HG03280 (cell line): ENCODE measurements around the gene ACTMAP.
"Not testable (repeated sequence)": the region's sequence is repeated elsewhere in the genome, so short reads cannot be mapped to it uniquely, and the experiment has no call there.

ENCODE experiments used
- ATAC-seq: cut with Tn5 transposase; IDR thresholded peaks from one replicate; pipeline ENCODE4 v1.9.1; 2021; ENCODE audit warnings: mild to moderate bottlenecking, moderate library complexity; ENCODE audit not compliant: unreplicated experiment

ACTMAP gene

GRCh38 chr19:40744554-40745401, 5.5 kb downstream of the ACTMAP start:
- ATAC-seq, result no peak

GRCh38 chr19:40743926-40744325, 6.4 kb downstream of the ACTMAP start:
- ATAC-seq, result no peak

- no peak for ATAC-seq
Observed at GRCh38 chr19:40742886-40743285, 7.4 kb downstream of the ACTMAP start.

GRCh38 chr19:40742477-40742876, 7.8 kb downstream of the ACTMAP start:
- ATAC-seq, result no peak

DNA sequence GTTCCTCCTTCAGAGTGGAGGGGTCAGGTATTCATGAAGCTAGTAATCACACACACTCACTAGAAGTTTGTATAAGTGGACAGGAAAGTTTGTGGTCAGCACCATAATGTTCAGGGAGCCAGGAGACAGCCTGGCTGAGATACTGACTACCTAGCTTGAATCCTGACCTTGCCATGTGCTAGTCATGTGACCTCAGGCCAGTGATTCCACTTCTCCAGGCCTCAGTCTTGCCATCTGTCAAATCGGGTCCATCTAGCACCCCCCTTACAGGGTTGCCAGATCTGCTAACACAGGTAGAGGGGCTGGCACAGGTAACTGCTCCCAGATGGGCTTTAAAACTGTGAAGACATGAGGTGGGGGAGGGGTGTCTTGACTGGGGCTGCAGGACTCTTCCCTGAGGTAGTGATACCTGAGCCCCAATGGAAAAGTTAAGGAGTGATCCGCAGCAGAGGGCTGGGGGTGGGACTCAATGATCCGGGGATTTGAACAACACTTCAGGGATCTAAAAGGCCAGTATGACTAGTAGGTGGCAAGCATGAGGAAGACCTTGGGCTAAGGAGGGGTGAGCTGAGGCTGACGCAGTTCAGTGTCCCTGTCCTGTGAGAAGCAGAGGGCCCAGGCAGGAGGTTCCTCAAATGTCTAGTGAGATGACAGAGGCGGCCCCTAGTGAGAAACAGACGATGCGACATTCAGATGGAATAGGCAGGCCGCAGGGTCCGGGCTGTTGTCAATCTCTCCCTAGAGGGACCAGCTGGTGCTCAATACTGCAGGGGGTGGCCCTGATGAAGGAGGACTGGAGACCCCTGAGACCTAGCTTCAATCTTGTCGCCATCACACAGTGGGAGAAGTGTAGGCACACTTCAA, 8.5 kb downstream of the ACTMAP start:
- ATAC-seq, result no peak

- ATAC-seq, result no peak
Observed at GRCh38 chr19:40740747-40741146, 9.5 kb downstream of the ACTMAP start.

- no peak for ATAC-seq
Observed at GRCh38 chr19:40739871-40740703, 10.2 kb downstream of the ACTMAP start.

- no peak for ATAC-seq
Observed at GRCh38 chr19:40739030-40739839, 11.0 kb downstream of the ACTMAP start.

DNA sequence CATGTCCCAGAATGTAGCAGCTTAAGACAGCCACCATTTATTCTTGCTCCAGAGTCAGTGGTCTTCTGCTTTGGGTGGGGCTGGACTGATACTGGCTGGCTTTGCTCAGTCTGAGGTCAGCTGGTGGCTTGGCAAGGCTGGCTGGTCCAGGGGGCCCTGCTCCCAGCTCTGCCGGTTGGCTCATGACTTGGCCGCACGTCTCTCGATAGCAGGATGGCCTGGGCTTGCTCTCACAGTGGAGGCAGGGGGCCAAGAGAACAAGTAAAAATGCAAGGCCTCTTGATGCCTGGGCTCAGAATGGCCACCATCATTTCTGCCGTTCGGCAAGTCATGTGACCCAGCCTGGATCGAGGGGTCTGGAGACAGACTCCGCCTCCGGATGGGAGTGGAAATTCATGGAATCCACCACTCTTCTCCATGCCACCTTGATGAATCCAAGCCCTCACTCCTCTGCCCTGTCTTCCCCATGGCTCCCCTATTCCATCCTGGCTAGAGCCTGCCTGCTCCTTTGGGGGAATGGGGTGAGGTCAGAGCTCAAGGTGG, 13.1 kb downstream of the ACTMAP start:
- ATAC-seq, result no peak

DNA sequence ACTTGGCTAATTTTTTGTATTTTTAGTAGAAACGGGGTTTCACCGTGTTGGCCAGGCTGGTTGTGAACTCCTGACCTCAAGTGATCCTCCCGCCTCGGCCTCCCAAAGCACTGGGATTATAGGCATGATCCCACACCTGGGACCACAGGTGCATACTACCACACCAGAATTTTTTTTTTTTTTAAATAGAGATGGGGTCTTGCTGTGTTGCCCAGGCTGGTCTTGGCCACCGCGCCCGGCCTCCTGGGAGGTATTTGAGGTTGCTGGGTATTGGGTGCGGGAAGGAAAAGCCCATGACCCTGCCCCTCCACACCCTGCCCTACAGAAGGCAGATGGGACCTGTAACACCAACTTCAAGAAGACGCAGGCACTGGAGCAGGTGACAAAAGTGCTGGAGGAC, 13.6 kb downstream of the ACTMAP start:
- ATAC-seq, result no peak

- ATAC-seq, result no peak
Observed at GRCh38 chr19:40735013-40735771, 15.1 kb downstream of the ACTMAP start.

GRCh38 chr19:40733149-40733548, 17.1 kb downstream of the ACTMAP start:
- ATAC-seq, result no peak

GRCh38 chr19:40732304-40732703, 18.0 kb downstream of the ACTMAP start:
- ATAC-seq, result not testable (repeated sequence)

- not testable (repeated sequence) for ATAC-seq
Observed at GRCh38 chr19:40730065-40730464, 20.2 kb downstream of the ACTMAP start.

GRCh38 chr19:40726279-40726678, 24.0 kb downstream of the ACTMAP start:
- no peak for ATAC-seq

- no peak for ATAC-seq
Observed at GRCh38 chr19:40724855-40725254, 25.4 kb downstream of the ACTMAP start.

GRCh38 chr19:40724315-40724714, 26.0 kb downstream of the ACTMAP start:
- no peak for ATAC-seq

GRCh38 chr19:40723661-40724254, 26.5 kb downstream of the ACTMAP start:
- ATAC-seq, result no peak
